Upper lobe of left lung (tissue), 4 donors: ENCODE measurements around the gene FAM234A.

ENCODE experiments used
- CTCF ChIP-seq, 6 experiments: fragments of 450-650 bp in 4 of 6; fragments of 200-600 bp in 2 of 6; sonication (generic) in 2 of 6; IDR thresholded peaks; one replicate each; pipeline ENCODE4 v1.5.1; 2016 to 2019; ENCODE audit warnings: antibody characterized with exemption in 6 of 6
- POLR2A ChIP-seq, 4 donors: fragments of 450-650 bp; IDR thresholded peaks; one replicate each; pipeline ENCODE4 v1.5.1; 2016 to 2017; ENCODE audit warnings: antibody characterized with exemption in 4 of 4, mild to moderate bottlenecking in 2 of 4
- POLR2AphosphoS5 ChIP-seq, 2 donors: sonication (generic); formaldehyde crosslinking; IDR thresholded peaks; one replicate each; pipeline ENCODE4 v1.5.1; 2017; ENCODE audit warnings: antibody characterized with exemption in 2 of 2

GRCh38 chr16:270381-271255, 36.0 kb downstream of the FAM234A start:
- no peak for TF ChIP-seq POLR2A (IDR thresholded peaks at IDR 0.05)
- no peak for TF ChIP-seq CTCF (IDR thresholded peaks at IDR 0.05)
- TF ChIP-seq POLR2AphosphoS5 (IDR thresholded peaks at IDR 0.05) = no peak
